ENCODE measurements around the gene ZCCHC18. TPM values are rescaled to one million over a fixed set of nuclear protein-coding genes. Genes with fewer than 3 reads are reported as not detected.
"Not testable (repeated sequence)": the region's sequence is repeated elsewhere in the genome, so short reads cannot be mapped to it uniquely, and the experiment has no call there.

ZCCHC18 gene
- total RNA-seq: 0.26 and 0.40 TPM in 2 replicates
- 0.96 TPM for polyA plus RNA-seq (2012)

DNA sequence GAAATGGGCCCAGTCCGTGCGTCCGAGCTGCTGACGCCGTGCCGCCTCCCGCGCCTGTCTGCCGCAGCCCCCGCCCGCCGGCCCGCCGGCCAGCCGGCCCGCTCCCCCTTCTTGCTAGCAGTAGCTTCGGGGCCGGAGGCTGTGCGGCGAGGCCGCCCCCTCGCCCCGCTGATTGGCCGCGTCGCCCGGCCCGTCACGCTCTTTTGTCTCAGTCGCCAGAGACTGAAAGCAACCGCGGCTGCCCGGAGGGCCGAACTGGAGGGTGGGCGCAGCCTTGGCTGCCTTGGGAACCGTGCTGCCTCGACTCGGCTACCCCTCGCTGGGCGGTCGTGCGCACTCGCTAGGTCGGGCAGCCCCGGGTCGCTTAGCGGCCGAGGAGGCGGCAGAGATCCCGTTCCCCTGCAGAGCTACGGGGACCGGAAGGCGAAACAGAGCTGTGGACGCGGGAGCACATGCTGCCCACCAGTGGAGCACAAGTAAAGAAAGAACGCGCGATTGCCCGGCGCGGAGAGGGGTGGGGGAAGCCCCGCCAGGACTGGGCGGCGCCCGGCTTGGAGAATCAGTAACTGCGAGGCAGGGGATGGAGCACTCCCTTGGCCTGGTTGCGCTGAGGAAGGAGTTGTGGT lies at the start of gene ZCCHC18:
ZCCHC18 (plus strand) TSS at position 198 of the 626 bp plus-strand sequence. CDS start 1,589 bp downstream, outside the sequence.
- peak; percentile 38 for DNase-seq (ENCODE audit: low read depth)

DNA sequence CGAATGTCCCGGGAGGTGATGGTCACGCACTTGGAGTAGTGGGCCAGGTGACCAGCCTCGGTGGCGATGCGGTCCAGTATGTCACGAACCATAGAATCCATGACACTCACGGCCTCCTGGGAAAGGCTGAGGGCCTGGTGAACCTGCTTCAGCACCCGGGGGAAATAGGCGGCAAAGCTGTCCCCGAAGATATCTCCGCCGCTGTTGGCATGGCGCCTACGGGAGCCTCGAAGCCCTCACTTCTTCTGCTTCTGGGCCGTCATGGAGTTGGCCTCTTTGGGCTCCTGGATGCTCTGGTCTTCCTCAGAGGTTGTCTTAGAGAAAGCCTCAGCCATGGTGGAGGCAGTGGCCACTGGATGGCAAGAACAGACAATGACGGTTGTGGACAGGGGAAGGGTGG lies 49.7 kb upstream of the ZCCHC18 start:
- not testable (repeated sequence) for DNase-seq (ENCODE audit: low read depth)

DNA sequence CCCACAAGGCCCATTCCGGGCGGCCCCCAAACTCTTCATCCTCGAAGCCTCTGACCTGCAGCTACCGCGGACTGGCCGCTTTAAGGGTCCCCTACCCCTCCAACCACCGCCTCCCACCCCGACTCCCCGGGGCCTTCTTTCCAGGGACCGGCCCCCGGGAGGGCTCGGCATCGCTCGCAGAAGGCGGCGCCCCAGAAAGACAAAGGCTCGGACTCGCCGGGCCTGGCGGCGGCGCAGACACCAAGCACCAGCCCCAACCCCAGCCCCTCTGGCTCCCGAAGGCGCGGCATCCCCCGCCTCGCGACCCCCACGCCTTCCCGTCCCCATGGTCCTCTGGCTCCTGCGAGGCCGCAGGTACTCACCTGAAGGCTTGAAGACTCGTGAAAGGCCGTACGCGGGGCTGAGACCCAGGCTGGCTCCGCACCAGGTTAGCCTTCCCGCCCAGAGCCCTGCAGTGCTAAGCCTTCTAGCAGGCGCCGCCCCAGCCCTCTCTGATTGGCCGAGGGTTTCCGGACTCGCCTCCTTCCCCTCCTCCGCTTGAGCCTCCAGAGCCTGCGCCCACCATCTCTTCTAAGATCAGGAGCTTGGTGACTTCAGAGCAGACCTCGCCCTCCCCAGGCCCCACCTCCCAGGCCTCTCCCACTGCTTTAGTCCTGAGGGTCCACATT lies 36.4 kb upstream of the ZCCHC18 start, which contains the start of gene TMSB15C:
TMSB15C (minus strand) TSS at position 459 of the 668 bp plus-strand sequence.
- DNase-seq (ENCODE audit: low read depth): not testable (repeated sequence)

DNA sequence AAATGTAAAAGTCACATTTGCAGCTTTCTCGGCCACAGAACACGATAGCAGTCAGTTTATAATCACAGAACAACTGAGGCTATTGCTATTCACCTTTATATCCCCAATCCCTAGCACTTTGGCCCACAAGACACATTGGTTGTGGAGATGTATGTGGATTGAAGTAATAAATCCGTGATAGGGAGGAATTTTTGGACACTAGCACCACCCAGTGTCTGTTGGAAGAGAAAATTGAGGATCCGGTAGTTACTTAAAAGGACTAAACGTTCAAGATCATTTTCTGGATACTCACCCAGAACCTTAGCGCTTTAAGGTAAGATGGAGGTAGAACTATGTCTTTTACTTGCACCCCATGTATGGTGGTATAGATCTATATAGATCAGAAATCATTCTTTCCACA lies 34.5 kb upstream of the ZCCHC18 start:
- DNase-seq (ENCODE audit: low read depth): not testable (repeated sequence)

DNA sequence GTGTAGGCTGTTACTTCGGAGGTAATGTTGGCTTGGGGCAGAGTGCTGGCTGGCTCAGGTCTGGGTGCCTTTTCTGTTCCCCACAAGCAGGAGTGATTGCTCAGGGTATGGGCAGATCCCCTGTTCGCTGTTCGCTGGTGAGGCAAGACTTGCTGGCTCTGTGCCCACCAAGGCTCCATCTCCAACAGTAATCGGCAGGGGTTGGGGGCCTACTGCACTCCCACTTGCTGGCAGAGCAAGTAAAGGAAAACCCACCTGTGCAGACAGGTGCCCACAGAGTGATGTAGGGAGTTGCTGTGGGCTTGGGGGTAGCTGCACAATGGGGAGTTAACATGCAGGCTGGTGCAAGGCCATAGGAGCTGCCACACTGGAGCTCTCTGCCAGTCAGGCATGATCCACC lies 28.3 kb upstream of the ZCCHC18 start:
- DNase-seq (ENCODE audit: low read depth): no peak

DNA sequence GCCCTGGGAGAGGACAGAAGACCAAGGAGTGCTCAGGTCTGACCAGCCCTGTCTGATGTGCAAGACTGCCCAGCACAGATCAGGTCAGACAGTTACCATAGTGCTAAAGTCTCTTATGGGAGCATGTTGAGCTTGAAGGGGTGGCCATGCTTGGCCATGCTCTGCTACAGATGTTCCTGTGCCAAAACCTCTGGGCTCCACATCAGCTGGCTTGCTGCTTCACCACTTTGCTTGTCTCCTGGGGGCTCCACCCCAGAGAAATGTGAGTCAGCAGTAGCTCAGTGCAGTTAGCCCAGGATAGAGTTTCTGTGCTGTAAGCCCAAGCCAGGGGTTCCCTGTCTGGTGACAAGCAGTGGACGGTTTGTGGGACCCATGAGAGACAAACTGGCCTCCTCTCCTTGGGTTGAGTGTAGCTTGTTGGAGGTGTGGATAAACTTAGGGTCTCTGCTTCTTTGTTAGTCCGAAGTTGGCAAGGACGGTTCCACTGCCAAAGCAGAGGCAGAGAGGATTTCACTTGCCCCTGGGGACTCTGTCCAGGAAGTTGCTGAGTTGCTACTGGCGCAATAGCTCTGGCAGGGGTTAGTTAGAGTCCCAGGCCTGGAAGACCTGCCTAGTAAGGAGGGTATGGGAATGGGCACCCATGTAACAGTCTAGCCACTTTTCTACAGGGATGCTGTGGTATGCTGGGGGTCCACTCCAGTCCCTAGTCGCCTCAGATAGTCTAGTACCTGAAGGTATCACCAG lies 27.6 kb upstream of the ZCCHC18 start:
- no peak for DNase-seq (ENCODE audit: low read depth)

DNA sequence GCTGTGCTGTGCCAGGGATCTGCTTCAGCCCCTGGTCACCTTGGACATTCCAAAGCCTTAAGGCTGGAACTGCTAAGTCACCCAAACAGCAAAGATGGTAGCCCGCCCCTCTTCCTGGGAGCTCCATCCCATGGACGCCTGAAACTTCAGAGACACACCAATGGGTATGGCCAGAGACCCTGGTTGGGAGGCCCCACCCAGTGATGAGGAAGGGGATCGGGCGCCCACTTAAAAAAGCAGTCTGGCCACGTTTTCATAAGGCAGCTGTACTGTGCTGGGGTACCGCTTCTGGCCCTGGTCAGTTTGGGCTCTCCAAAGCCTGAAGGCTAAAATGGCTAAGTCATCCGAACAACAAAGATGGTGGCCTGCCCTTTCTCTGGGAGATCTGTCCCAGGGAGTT lies 26.8 kb upstream of the ZCCHC18 start:
- no peak for DNase-seq (ENCODE audit: low read depth)

DNA sequence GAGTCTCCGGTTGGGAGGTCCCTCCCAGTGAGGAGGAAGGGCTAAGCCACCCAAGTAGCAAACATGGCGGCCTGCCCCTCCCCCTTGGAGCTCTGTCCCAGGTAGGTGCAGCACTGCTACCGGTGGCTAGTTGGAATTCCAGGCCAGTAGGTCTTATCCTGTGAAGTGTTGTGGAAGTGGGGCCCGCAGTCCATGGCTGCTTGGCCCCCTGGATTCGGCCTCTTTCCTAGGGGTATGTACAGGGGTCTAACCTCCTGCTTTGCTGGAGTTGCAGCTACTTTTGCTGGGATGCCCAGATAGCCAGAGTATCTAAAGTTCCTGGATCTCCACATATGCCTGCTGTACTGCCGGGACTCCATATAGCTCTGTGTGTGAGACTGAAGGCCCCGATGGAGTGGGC lies 26.4 kb upstream of the ZCCHC18 start:
- DNase-seq (ENCODE audit: low read depth): no peak

DNA sequence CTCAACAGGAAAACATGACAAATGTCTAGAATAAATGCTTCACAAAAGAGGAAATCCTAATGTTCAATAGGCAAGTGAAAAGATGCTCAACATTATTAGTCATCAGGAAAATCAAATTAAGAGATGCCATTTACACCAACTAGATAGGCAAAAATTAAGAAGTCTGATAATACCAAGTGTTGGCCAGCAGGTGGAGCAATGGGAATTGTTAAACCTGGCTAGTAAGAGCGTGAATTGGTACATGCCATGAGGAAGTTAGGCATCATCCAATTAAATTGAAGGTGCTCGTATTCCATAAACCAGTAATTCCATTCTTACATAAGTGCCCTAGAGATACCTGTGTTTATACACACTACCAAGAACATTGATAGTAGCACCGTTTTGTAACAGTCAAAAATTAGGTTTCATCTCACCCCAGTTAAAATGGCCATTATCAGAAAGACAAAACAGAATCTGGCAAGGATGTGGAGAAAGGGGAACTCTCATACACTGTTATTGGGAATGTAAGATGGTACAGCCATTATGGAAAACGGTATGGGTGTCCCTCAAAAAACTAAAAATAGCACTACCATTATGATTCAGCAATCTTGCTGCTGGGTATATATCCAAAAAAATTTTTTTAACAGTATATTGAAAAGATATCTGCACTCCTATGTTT lies 14.0 kb upstream of the ZCCHC18 start:
- peak; percentile 65 for DNase-seq (ENCODE audit: low read depth)

DNA sequence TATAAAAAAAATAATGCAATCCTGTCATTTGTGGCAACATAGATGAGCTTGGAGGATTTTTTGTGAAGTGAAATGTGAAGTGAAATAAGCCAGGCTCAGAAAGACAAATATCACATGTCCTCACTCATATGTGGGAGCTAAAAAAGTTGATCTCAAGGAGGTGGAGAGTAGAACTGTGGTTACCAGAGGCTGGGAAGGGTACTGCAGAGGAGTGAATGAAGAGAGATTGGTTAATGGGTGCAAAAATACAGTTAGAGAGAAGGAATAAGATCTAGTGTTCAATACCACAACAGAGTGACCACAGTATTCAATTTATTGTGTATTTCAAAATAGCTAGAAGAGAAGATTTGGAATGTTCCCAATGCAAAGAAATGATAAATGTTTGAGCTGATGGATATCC lies 13.4 kb upstream of the ZCCHC18 start:
- no peak for DNase-seq (ENCODE audit: low read depth)

DNA sequence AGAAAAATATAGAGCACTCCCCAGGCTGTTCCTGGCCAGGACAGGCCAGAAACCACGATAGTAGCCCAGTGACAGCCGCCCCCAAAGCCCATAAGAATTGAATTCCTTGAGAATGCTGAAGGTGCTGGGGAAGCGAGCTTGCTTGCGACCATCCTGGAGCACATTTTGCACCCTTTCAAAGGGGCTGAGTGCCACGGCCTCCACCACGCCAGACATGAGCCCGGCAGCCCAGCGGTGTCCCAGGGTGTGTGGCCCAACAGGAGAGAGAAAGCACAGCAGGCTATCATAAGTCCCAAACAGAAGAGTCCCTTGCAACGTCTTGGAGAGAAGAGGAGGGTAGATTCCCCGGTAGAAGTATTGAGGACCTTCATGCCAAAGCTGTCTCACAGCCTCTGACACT lies 7.6 kb upstream of the ZCCHC18 start:
- DNase-seq (ENCODE audit: low read depth): no peak

DNA sequence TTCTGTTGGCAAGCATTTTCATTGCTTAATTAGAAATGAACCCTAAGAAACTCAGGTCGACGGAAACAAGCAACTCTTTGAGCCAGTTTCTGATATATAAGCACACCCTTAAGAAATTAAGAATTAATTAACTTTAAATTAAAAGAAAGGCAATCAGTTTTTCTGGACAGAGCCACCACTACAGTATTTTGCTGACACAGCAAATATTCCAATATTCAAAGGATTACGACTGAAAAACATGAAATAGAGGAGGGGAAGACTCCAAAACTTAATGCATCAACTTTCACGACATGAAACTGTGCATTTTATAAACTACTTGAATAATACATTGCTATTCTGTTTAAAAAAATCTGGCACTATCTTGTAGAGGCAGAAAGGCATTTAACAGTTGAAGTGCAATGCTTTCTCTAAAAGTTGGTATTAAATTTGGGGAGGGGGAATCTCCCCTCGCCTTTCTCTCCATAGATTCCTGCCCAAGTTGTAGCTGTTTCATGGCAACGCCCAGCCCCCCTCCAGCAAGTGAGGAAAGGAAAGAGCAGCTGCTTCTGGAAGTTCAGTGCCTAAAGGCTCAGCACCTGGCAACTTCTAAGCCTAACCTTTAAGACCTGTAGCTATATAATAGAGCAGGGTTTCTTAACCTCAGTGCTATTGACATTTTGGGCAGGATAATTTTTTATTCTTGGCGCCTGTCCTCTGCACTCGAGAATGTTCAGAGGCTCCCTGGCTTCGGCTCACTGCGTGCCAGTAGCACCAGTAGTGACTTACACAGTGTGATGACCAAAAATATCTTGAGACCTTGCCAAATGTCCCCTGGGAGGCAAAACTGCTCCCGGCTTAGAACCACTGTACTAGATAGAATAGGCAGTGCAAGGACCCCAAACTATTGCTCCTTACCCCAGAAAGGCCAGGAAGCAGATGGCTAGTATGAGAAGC lies 6.7 kb upstream of the ZCCHC18 start:
- DNase-seq (ENCODE audit: low read depth): peak; percentile 24

DNA sequence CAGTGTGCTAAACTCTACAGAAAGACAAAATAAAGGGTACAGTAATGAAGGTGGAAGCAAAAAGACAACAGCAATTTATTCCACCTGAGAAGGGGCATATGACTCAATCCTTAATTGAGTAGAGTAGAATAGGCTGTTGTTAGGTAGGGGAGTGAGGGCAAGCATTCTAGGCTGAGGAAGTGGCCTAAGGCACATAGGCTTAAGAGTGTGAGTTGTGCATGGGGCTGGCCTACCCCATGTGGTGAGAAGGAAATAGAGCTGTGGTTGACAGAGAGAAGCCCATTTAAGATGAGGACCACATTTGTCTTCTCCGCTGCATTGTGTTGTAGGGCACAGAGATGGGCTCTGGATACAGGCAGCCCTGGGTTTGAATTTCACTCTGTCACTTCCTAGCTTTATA lies 3.4 kb upstream of the ZCCHC18 start:
- DNase-seq (ENCODE audit: low read depth): no peak

DNA sequence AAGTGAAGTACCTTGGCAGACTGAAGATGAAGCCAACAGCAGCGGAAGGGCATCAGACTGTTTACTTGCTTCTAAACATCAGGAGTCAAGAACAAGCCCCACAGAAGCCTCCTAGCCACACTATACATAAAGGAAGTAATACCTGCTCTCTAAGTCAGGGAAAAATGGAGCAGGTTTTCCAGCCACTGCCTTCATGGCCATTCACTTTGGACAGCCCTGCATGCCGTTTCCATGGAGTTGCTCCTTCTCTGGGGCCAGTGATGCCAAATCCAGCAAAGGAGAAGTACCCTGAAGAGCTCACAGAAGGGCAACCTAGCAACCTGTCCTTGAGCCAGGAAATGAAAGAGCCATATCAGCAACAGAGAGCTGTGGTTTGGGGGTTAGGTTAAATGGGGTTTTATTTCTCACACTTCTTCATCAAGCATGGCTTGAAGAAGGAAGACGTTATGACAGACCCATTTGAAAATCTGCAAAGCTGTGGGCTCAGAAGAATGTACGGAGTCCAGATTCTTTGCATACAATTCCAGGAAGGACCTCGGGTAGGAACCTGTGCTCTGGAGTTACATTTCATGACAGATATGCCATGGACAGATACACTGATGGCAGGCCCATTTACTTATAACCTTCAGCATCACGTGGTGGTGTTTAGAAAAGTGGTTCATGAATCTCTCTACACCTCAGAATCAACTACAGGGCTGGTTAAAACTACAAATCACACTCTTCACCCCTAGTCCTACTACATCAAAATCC lies 1.7 kb upstream of the ZCCHC18 start:
- DNase-seq (ENCODE audit: low read depth): not testable (repeated sequence)

DNA sequence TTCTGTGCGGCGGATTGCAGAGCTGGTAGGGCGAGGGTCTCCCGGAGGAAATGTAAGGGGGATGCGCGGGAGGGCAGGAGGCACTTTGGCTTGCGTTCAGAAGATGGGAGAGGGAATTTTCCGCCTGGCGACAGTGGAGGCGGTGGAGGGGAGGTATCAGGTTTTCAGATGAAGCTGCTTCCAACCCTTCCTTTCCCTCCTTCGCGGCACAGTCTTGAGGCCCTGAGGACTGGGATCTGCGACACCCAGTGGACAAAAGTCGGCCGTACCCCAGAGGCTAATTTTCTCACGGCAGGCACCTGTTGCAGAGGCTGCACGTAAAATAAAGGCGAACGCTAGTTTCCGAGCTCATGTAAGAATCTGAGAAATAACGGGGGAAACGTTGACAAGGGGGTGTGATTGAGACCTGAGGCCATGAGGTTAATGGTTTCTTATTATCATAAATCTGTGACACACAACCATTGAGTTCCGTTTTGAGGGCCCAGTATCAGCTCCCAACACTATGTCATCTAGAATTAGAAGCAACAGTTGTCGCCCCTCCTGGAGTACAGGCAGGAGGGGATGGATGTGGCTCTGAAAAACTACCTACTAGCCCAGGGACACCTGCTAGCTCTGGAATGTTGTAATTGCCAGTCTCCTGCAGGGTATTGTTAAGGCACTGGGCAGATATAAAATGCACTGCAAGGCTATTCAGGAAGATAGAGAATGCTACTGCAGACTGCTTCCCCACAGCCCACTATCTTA lies 1.1 kb downstream of the ZCCHC18 start:
- DNase-seq (ENCODE audit: low read depth): peak; percentile 58

DNA sequence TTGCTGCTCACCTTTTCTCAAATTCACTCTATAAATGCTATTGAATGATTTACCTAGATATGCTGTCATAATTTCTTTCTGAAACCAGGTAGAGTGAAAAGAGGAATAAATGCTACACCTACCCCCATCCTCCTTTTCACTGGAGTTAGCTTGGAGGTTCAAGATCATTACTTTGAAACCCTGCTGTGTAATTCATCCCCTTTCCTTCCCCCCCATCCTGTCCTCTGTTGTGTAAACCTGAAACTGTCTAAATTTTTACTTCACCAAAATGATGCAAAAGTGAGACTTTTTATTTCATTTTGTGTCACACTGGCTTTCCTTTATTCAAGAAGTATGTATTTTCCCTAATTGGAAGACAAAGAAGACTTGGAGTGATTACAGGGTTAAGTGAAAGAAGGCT lies 5.4 kb downstream of the ZCCHC18 start:
- DNase-seq (ENCODE audit: low read depth): no peak

DNA sequence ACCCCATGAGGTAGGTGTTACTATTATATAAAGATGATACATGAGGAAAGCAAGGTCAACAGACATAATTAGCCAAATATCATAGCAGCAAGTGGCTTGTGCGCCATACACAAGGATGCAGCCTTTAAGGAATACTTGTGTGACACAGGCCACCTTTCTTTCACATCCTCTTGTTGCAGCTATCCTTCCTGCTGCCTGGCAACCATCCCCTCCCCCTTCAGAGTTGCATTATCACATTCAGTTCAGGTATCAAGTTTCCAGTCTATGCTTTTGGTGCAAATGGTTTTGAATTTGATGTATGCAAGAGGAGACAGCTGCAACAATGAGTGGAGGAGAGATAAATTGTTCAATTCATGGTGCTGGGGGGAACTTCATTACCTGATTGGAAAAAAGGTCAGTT lies 6.4 kb downstream of the ZCCHC18 start:
- DNase-seq (ENCODE audit: low read depth): no peak

DNA sequence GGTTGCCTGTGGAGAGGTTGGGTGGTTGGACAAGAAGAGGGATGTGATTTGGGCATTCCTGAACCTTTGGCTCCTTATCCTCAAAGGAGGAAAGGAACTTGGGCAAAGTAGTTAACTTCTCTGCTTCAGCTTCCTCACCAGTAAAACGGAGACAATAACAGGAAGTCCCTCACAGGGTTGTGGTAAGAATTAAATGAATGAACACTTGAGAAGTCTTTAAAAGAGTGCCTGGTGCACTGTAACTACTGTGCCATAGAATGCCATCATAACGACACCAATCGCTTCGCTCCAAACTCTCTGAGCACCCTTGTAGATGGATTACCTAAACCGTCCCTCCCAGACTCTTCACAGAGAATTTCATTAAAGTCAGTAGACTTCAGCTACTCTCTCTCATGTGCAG lies 10.5 kb downstream of the ZCCHC18 start:
- DNase-seq (ENCODE audit: low read depth): no peak

DNA sequence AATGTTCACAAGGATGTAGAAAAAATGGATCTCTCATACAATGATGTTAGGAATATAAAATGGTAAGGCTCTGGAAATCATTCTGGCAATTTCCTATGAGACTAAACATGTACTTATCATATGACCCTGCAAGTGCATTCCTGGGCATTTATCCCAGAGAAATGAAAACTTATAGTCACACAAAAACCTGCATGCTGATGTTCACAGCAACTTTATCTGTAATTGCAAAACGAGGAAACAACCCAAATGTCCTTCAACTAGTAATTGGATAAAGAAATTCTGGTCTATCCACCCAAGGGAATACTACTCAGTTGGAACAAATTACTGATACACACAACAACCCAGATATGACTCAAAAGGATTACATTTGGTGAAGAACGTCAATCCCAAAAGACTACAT lies 14.5 kb downstream of the ZCCHC18 start:
- no peak for DNase-seq (ENCODE audit: low read depth)
